Caco-2 (cell line): ENCODE results near the gene ELP4. TPM values are rescaled to one million over a fixed set of nuclear protein-coding genes. Genes with fewer than 3 reads are reported as not detected.

Source experiments
- BruUV-seq: library from RNA; stranded (reverse); fragments of 400-500 nt; replicated peaks from 2 replicates; lab custom pipeline; 2021; lab: Mats Ljungman, UMichigan
- CTCF ChIA-PET: fragments of 300-600 bp; sonication (Branson Sonifier 250); formaldehyde crosslinking; loops from one replicate; lab custom pipeline; 2022; ENCODE audit warnings: antibody characterized with exemption; lab: Charles Lee
- POLR2A ChIA-PET: fragments of 300-600 bp; sonication (Branson Sonifier 250); formaldehyde crosslinking; loops from one replicate; lab custom pipeline; 2022; ENCODE audit warnings: antibody characterized with exemption; lab: Charles Lee
- DNase-seq, 2 experiments: peaks; one replicate each; pipeline versions ENCODE4 v3.0.0 to v3.0.0-alpha.2; 2020 to 2022
- H3K27me3 ChIP-seq: replicated peaks from 2 replicates; pipeline ENCODE4 v1.6.0; 2011; ENCODE audit warnings: low read length; ENCODE audit not compliant: control insufficient read depth, insufficient read depth
- H3K36me3 ChIP-seq: 2 replicates; pipeline ENCODE4 v1.5.1; 2011; ENCODE audit warnings: low read length; ENCODE audit not compliant: control insufficient read depth, insufficient read depth
- H3K4me1 ChIP-seq: fragments of 250-450 bp; sonication (Bioruptor Pico); 2 replicates; pipeline ENCODE4 v1.5.1; 2020; ENCODE audit warnings: mild to moderate bottlenecking
- H3K4me3 ChIP-seq: 2 replicates; pipeline ENCODE4 v1.5.1; 2011; ENCODE audit warnings: low read depth, mild to moderate bottlenecking, control low read depth, low read length
- H3K9me3 ChIP-seq: fragments of 250-450 bp; sonication (Bioruptor Pico); 2 replicates; pipeline ENCODE4 v1.5.1; 2020; ENCODE audit warnings: mild to moderate bottlenecking, moderate library complexity
- H3K27ac Mint-ChIP-seq: one replicate; pipeline ENCODE4 v1.8.0; 2022; ENCODE audit warnings: mixed read lengths; ENCODE audit not compliant: unreplicated experiment
- H3K27me3 Mint-ChIP-seq: one replicate; pipeline ENCODE4 v1.8.0; 2022; ENCODE audit warnings: mixed read lengths; ENCODE audit not compliant: insufficient read depth, unreplicated experiment
- H3K36me3 Mint-ChIP-seq: one replicate; pipeline ENCODE4 v1.8.0; 2022; ENCODE audit warnings: mild to moderate bottlenecking, mixed read lengths; ENCODE audit not compliant: insufficient read depth, unreplicated experiment
- H3K4me1 Mint-ChIP-seq: one replicate; pipeline ENCODE4 v1.8.0; 2022; ENCODE audit warnings: low read depth, mixed read lengths; ENCODE audit not compliant: unreplicated experiment
- H3K4me3 Mint-ChIP-seq: one replicate; pipeline ENCODE4 v1.8.0; 2022; ENCODE audit warnings: mild to moderate bottlenecking, moderate library complexity, mixed read lengths; ENCODE audit not compliant: unreplicated experiment
- H3K9me3 Mint-ChIP-seq: one replicate; pipeline ENCODE4 v1.8.0; 2022; ENCODE audit warnings: mixed read lengths; ENCODE audit not compliant: unreplicated experiment
- intact Hi-C: fragments of 100-400 bp; cut with micrococcal nuclease; formaldehyde crosslinking; loops from one replicate; pipeline ENCODE4 v1.10.0; 2022; ENCODE audit not compliant: unreplicated experiment
- total RNA-seq: library from RNA; stranded (reverse); gene quantifications from 2 replicates; pipeline ENCODE4 v1.2.3, GENCODE V29; 2022
- TF ChIP-seq, protein P1 (sequence below), 2 experiments: fragments of 200-600 bp in 1 of 2; IDR thresholded peaks; 1 replicate in 1 of 2; 2 replicates in 1 of 2; pipeline versions ENCODE4 v1.5.1 to v1.8.0; 2011 to 2022; ENCODE audit warnings: antibody characterized with exemption in 1 of 2, control low read depth in 1 of 2, inconsistent platforms in 1 of 2, low read depth in 1 of 2, low read length in 1 of 2, mild to moderate bottlenecking in 1 of 2, moderate library complexity in 1 of 2; ENCODE audit not compliant: insufficient read depth in 1 of 2, severe bottlenecking in 1 of 2, unreplicated experiment in 1 of 2

ELP4 gene
- total RNA-seq, 1 experiment from 2014 or later = 18.8 TPM

DNA sequence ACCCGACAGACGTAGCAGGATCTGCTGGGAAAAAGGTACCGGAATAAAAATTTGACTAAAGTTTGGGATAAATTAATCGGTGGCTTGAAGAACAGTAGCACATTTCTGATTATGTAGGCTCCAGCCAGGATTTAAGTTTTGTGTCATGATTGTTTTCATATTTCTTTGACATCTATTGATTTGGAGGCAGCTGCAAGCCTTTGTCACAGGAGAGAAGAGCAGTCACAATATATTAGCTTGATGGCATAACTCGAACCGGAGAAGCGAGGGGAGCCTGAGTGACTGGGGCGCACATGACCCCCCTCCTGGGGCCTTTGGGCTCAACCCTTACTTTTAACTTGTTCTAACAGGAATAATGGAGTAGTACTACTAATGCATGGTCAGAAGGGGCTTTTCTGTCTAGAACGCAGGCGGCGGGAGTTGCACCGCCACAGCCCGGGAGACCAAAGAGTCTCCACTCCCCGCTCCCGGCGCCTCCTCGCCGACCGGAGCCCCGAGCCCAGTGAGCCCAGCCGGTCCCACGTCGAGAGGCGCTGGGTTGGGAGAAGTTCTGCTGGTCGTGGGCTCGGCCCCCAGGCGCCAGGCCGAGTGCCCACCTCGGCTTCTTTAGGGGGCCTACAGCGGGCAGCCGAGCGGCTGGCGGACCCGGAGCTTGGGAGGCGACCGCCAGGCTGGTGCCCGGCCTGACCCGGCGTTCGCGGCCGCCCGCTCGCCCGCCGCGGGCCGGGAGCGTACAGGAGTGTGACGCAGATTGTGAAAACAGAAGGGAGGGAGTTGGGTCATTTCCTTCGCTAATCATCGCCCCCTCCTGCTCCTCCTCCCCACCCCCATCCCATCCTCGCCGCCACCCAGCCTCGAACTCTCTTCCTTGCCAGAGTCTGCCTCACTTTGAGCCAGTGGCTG lies 317.2 kb downstream of the ELP4 start:
- TF ChIP-seq, protein P1, sequence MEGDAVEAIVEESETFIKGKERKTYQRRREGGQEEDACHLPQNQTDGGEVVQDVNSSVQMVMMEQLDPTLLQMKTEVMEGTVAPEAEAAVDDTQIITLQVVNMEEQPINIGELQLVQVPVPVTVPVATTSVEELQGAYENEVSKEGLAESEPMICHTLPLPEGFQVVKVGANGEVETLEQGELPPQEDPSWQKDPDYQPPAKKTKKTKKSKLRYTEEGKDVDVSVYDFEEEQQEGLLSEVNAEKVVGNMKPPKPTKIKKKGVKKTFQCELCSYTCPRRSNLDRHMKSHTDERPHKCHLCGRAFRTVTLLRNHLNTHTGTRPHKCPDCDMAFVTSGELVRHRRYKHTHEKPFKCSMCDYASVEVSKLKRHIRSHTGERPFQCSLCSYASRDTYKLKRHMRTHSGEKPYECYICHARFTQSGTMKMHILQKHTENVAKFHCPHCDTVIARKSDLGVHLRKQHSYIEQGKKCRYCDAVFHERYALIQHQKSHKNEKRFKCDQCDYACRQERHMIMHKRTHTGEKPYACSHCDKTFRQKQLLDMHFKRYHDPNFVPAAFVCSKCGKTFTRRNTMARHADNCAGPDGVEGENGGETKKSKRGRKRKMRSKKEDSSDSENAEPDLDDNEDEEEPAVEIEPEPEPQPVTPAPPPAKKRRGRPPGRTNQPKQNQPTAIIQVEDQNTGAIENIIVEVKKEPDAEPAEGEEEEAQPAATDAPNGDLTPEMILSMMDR (IDR thresholded peaks at IDR 0.05; ENCODE audit: insufficient read depth in 1 of 2, low read depth in 1 of 2, low read length in 1 of 2, severe bottlenecking in 1 of 2, unreplicated experiment in 1 of 2) = no peak
- no peaks in the 10 kb centered on the region for H3K4me1 Mint-ChIP-seq
- no peak for DNase-seq
- peaks cover 18% of the 10 kb centered on the region for H3K27me3 Mint-ChIP-seq
- CTCF ChIA-PET = interaction anchor here (0.7 kb wide), 1 partner anchor 171 kb away, joined by 5 read pairs; no protein-coding TSS in a partner anchor
- no TSS peak for BruUV-seq
- H3K9me3 Mint-ChIP-seq = no peaks in the 10 kb centered on the region
- H3K27ac Mint-ChIP-seq = no peak overlapping the region
- H3K4me3 ChIP-seq = no peak overlapping the region
- intact Hi-C loops = no loop called here
- no peaks in the 10 kb centered on the region for H3K9me3 ChIP-seq
- no peaks in the 10 kb centered on the region; the same call in 1 of the 2 replicates for H3K27me3 ChIP-seq
- H3K36me3 ChIP-seq = no peaks in the 10 kb centered on the region
- POLR2A ChIA-PET = no interaction called here
- H3K4me1 ChIP-seq = no peaks in the 10 kb centered on the region
- no peak overlapping the region for H3K4me3 Mint-ChIP-seq
- no peaks in the 10 kb centered on the region for H3K36me3 Mint-ChIP-seq

- no peak for DNase-seq
- H3K9me3 Mint-ChIP-seq = no peaks in the 10 kb centered on the region
- H3K4me3 Mint-ChIP-seq = no peak overlapping the region
- Histone ChIP-seq H3K4me3 (no peak overlapping the region), H3K27me3 (no peaks in the 10 kb centered on the region; the same call in 1 of the 2 replicates), H3K36me3 (no peaks in the 10 kb centered on the region), H3K9me3 (no peaks in the 10 kb centered on the region), H3K4me1 (no peaks in the 10 kb centered on the region)
- intact Hi-C loops = no loop called here
- POLR2A ChIA-PET = no interaction called here
- no peaks in the 10 kb centered on the region for H3K4me1 Mint-ChIP-seq
- CTCF ChIA-PET = interaction anchor here (0.7 kb wide), 1 partner anchor 170 kb away, joined by 5 read pairs; no protein-coding TSS in a partner anchor
- H3K27ac Mint-ChIP-seq = no peak overlapping the region
- no peaks in the 10 kb centered on the region for H3K36me3 Mint-ChIP-seq
- no TSS peak for BruUV-seq
- TF ChIP-seq, protein P1 (IDR thresholded peaks at IDR 0.05; ENCODE audit: insufficient read depth in 1 of 2, low read depth in 1 of 2, low read length in 1 of 2, severe bottlenecking in 1 of 2, unreplicated experiment in 1 of 2) = no peak
- H3K27me3 Mint-ChIP-seq = peaks cover 13% of the 10 kb centered on the region
Observed at GRCh38 chr11:31827455-31828206, 318.1 kb downstream of the ELP4 start.

- Histone ChIP-seq H3K36me3 (no peaks in the 10 kb centered on the region), H3K27me3 (no peaks in the 10 kb centered on the region; the same call in 1 of the 2 replicates), H3K4me3 (no peak overlapping the region), H3K4me1 (no peaks in the 10 kb centered on the region), H3K9me3 (no peaks in the 10 kb centered on the region)
- TF ChIP-seq, protein P1 (IDR thresholded peaks at IDR 0.05; ENCODE audit: insufficient read depth in 1 of 2, low read depth in 1 of 2, low read length in 1 of 2, severe bottlenecking in 1 of 2, unreplicated experiment in 1 of 2) = no peak
- DNase-seq = no peak
- CTCF ChIA-PET = no interaction called here
- Mint-ChIP-seq H3K4me3 (no peak overlapping the region), H3K4me1 (no peaks in the 10 kb centered on the region), H3K27ac (no peak overlapping the region), H3K27me3 (peaks cover 11% of the 10 kb centered on the region), H3K36me3 (no peaks in the 10 kb centered on the region), H3K9me3 (no peaks in the 10 kb centered on the region)
- POLR2A ChIA-PET = no interaction called here
- BruUV-seq = no TSS peak
- intact Hi-C loops = no loop called here
Observed at GRCh38 chr11:31828217-31828616, 318.6 kb downstream of the ELP4 start.
